IMR-90 (cell line): ENCODE measurements around the gene ESRRG. TPM values are rescaled to one million over a fixed set of nuclear protein-coding genes. Genes with fewer than 3 reads are reported as not detected.

Experiments
- ATAC-seq: fragments of 200-7000 bp; cut with Tn5 transposase; 2 replicates; pipeline ENCODE4 v1.9.1; 2020; ENCODE audit warnings: low read depth, mild to moderate bottlenecking, moderate library complexity
- BruUV-seq: library from RNA; stranded (reverse); fragments of 400-500 nt; replicated peaks from 2 replicates; lab custom pipeline; 2021; lab: Mats Ljungman, UMichigan
- CTCF ChIA-PET: fragments of 300-600 bp; formaldehyde crosslinking; extraction: SDS; loops from one replicate; lab custom pipeline; 2021; ENCODE audit warnings: antibody characterized with exemption; lab: Yijun Ruan, JAX
- POLR2A ChIA-PET: fragments of 300-600 bp; sonication (Branson Sonifier 250); formaldehyde crosslinking; loops from one replicate; lab custom pipeline; 2022; ENCODE audit warnings: antibody characterized with exemption; ENCODE audit not compliant: unreplicated experiment; lab: Charles Lee
- DNase-seq: peaks from one replicate; pipeline ENCODE4 v3.0.0; 2013
- H2AFZ ChIP-seq: replicated peaks from 2 replicates; pipeline ENCODE3; 2013; ENCODE audit warnings: low read length, mild to moderate bottlenecking; ENCODE audit not compliant: poor library complexity
- H2AK5ac ChIP-seq: 2 replicates; pipeline ENCODE4 v1.6.1; 2013; ENCODE audit warnings: low read depth, low read length, inconsistent platforms
- H2AK9ac ChIP-seq: replicated peaks from 2 replicates; pipeline ENCODE3; 2013; ENCODE audit warnings: mild to moderate bottlenecking, low read depth, low read length, moderate library complexity; ENCODE audit not compliant: poor library complexity
- H2BK120ac ChIP-seq: 2 replicates; pipeline ENCODE4 v1.6.1; 2013; ENCODE audit warnings: low read depth, low read length, inconsistent platforms
- H2BK15ac ChIP-seq: 3 replicates; pipeline ENCODE4 v1.6.1; 2013; ENCODE audit warnings: low read depth, low read length, inconsistent platforms
- H2BK20ac ChIP-seq: 2 replicates; pipeline ENCODE4 v1.6.1; 2013; ENCODE audit warnings: low read depth, mild to moderate bottlenecking, inconsistent platforms, low read length, moderate library complexity
- H2BK5ac ChIP-seq: 2 replicates; pipeline ENCODE4 v1.6.1; 2013; ENCODE audit warnings: mild to moderate bottlenecking, low read depth, low read length, inconsistent platforms; ENCODE audit not compliant: poor library complexity, severe bottlenecking
- H3K14ac ChIP-seq: replicated peaks from 2 replicates; pipeline ENCODE4 v1.6.1; 2013; ENCODE audit warnings: low read depth, low read length, inconsistent platforms
- H3K18ac ChIP-seq: 2 replicates; pipeline ENCODE4 v1.6.1; 2013; ENCODE audit warnings: low read depth, low read length, control low read depth
- H3K23ac ChIP-seq: 2 replicates; pipeline ENCODE4 v1.6.1; 2013; ENCODE audit warnings: low read depth, low read length, inconsistent platforms
- H3K27ac ChIP-seq: 2 replicates; pipeline ENCODE4 v1.5.1; 2013; ENCODE audit warnings: mild to moderate bottlenecking, control low read depth, low read length; ENCODE audit not compliant: insufficient read depth
- H3K27me3 ChIP-seq: 2 replicates; pipeline ENCODE4 v1.6.1; 2013; ENCODE audit warnings: low read length; ENCODE audit not compliant: control insufficient read depth, insufficient read depth
- H3K36me3 ChIP-seq: 2 replicates; pipeline ENCODE4 v1.6.1; 2013; ENCODE audit warnings: low read length, mixed read lengths; ENCODE audit not compliant: control insufficient read depth, insufficient read depth
- H3K4ac ChIP-seq: 2 replicates; pipeline ENCODE4 v1.6.1; 2013; ENCODE audit warnings: low read depth, low read length, inconsistent platforms
- H3K4me1 ChIP-seq: 2 replicates; pipeline ENCODE4 v1.6.1; 2013; ENCODE audit warnings: low read length, mixed read lengths; ENCODE audit not compliant: control insufficient read depth, insufficient read depth
- H3K4me2 ChIP-seq: 2 replicates; pipeline ENCODE4 v1.6.1; 2013; ENCODE audit warnings: low read depth, mild to moderate bottlenecking, control low read depth, low read length, moderate library complexity
- H3K4me3 ChIP-seq: 2 replicates; pipeline ENCODE4 v1.5.1; 2013; ENCODE audit warnings: low read depth, mild to moderate bottlenecking, control low read depth, low read length, moderate library complexity; ENCODE audit not compliant: insufficient read depth
- H3K56ac ChIP-seq: 2 replicates; pipeline ENCODE4 v1.6.1; 2013; ENCODE audit warnings: low read length, inconsistent platforms; ENCODE audit not compliant: insufficient read depth; ENCODE audit errors: extremely low read depth
- H3K79me1 ChIP-seq, 2 experiments: 2 replicates each; pipeline ENCODE4 v1.6.1; 2013; ENCODE audit warnings: low read length in 2 of 2, inconsistent platforms in 1 of 2, low read depth in 1 of 2
- H3K9ac ChIP-seq: 2 replicates; pipeline ENCODE4 v1.6.1; 2013; ENCODE audit warnings: low read depth, low read length, control low read depth
- H3K9me1 ChIP-seq: 2 replicates; pipeline ENCODE4 v1.6.1; 2013; ENCODE audit warnings: low read length, inconsistent platforms; ENCODE audit not compliant: insufficient read depth
- H3K9me3 ChIP-seq: 2 replicates; pipeline ENCODE4 v1.6.1; 2013; ENCODE audit warnings: low read length; ENCODE audit not compliant: control insufficient read depth, insufficient read depth
- H4K20me1 ChIP-seq: 2 replicates; pipeline ENCODE4 v1.6.1; 2013; ENCODE audit warnings: low read length, inconsistent platforms; ENCODE audit not compliant: insufficient read depth
- H4K5ac ChIP-seq: 2 replicates; pipeline ENCODE4 v1.6.1; 2013; ENCODE audit warnings: mild to moderate bottlenecking, low read depth, low read length, control low read depth
- H4K8ac ChIP-seq, 2 experiments: 2 replicates each; pipeline ENCODE4 v1.6.1; 2013; ENCODE audit warnings: low read depth in 2 of 2, low read length in 2 of 2, control low read depth in 1 of 2, inconsistent platforms in 1 of 2
- H4K91ac ChIP-seq: 2 replicates; pipeline ENCODE4 v1.6.1; 2013; ENCODE audit warnings: low read depth, low read length, inconsistent platforms; ENCODE audit not compliant: insufficient read depth
- BHLHE40 ChIP-seq: fragments of 150-350 bp; IDR thresholded peaks from 2 replicates; pipeline ENCODE4 v1.6.1; 2016; ENCODE audit warnings: mild to moderate bottlenecking, low read depth, low read length
- CEBPB ChIP-seq: IDR thresholded peaks from 2 replicates; pipeline ENCODE4 v1.6.1; 2012; ENCODE audit warnings: low read depth, low read length, improper control_type of control experiment
- CHD1 ChIP-seq: IDR thresholded peaks from 2 replicates; pipeline ENCODE4 v1.6.1; 2012; ENCODE audit warnings: low read depth, low read length, improper control_type of control experiment
- FOS ChIP-seq: fragments of 150-350 bp; IDR thresholded peaks from 2 replicates; pipeline ENCODE4 v1.6.1; 2016; ENCODE audit warnings: low read depth, low read length
- MAFK ChIP-seq: IDR thresholded peaks from 2 replicates; pipeline ENCODE4 v1.6.1; 2012; ENCODE audit warnings: low read depth, low read length, improper control_type of control experiment
- MAZ ChIP-seq: IDR thresholded peaks from 2 replicates; pipeline ENCODE4 v1.6.1; 2012; ENCODE audit warnings: low read depth, mild to moderate bottlenecking, low read length, improper control_type of control experiment, moderate library complexity, borderline replicate concordance
- MXI1 ChIP-seq: IDR thresholded peaks from 2 replicates; pipeline ENCODE4 v1.6.1; 2012; ENCODE audit warnings: low read depth, mild to moderate bottlenecking, low read length, moderate library complexity, borderline replicate concordance
- NFE2L2 ChIP-seq: fragments of 150-350 bp; IDR thresholded peaks from 2 replicates; pipeline ENCODE4 v1.6.1; 2016; ENCODE audit warnings: low read depth, mild to moderate bottlenecking, low read length
- POLR2A ChIP-seq: IDR thresholded peaks from 2 replicates; pipeline ENCODE4 v1.6.1; 2012; ENCODE audit warnings: mild to moderate bottlenecking, low read depth, low read length
- RAD21 ChIP-seq: IDR thresholded peaks from 2 replicates; pipeline ENCODE4 v1.6.1; 2012; ENCODE audit warnings: low read length, improper control_type of control experiment
- RCOR1 ChIP-seq: IDR thresholded peaks from 2 replicates; pipeline ENCODE4 v1.6.1; 2012; ENCODE audit warnings: mild to moderate bottlenecking, low read length, improper control_type of control experiment; ENCODE audit not compliant: insufficient replicate concordance
- RFX5 ChIP-seq: IDR thresholded peaks from 2 replicates; pipeline ENCODE4 v1.8.0; 2012; ENCODE audit warnings: low read depth, mild to moderate bottlenecking, low read length, moderate library complexity
- SMC3 ChIP-seq: fragments of 150-350 bp; IDR thresholded peaks from 2 replicates; pipeline ENCODE4 v1.6.1; 2016; ENCODE audit warnings: low read depth, mild to moderate bottlenecking, antibody characterized with exemption, low read length, moderate library complexity
- WGBS, 2 experiments: methylation state at CpG; one replicate each; pipeline versions ENCODE4 v1.1.5 to v1.1.7; 2013; ENCODE audit warnings: missing lambda C conversion rate in 2 of 2; ENCODE audit not compliant: insufficient read length in 1 of 2; ENCODE audit errors: extremely low coverage in 2 of 2; 5-methylcytosine and 5-hydroxymethylcytosine counted together
- dilution Hi-C: fragments of 300-500 bp; cut with HindIII; formaldehyde crosslinking; loops from one replicate; pipeline ENCODE4 v1.14.3; 2018; ENCODE audit warnings: low sequenced_read_pairs; ENCODE audit not compliant: unreplicated experiment
- in situ Hi-C: fragments of 300-500 bp; cut with MboI; formaldehyde crosslinking; loops from 3 replicates; pipeline ENCODE4 v1.14.3; 2019; ENCODE audit warnings: low sequenced_read_pairs, inconsistent platforms, mixed read lengths
- intact Hi-C: fragments of 100-400 bp; cut with micrococcal nuclease; formaldehyde crosslinking; loops from 2 replicates; pipeline ENCODE4 v1.10.0; 2022
- polyA plus RNA-seq, 3 experiments: library from polyadenylated mRNA; depleted of rRNA; stranded (reverse); fragments of >200 nt; gene quantifications; 2 replicates each; pipeline ENCODE4 v1.2.3, GENCODE V29; 2012; ENCODE audit warnings: low replicate concordance in 1 of 3
- total RNA-seq: library from RNA; depleted of rRNA; stranded (reverse); fragments of >200 nt; gene quantifications from 2 replicates; pipeline ENCODE4 v1.2.3, GENCODE V29; 2012
- TF ChIP-seq, protein P1 (sequence below): conservative IDR thresholded peaks from 2 replicates; pipeline ENCODE4 v1.5.1; 2012; ENCODE audit warnings: mild to moderate bottlenecking, low read depth, low read length, improper control_type of control experiment
- TF ChIP-seq, protein P2 (sequence below): fragments of 150-350 bp; IDR thresholded peaks from 2 replicates; pipeline ENCODE4 v1.6.1; 2016; ENCODE audit warnings: low read depth, mild to moderate bottlenecking, low read length, moderate library complexity, borderline replicate concordance
- TF ChIP-seq, protein P3 (sequence below): fragments of 150-350 bp; IDR thresholded peaks from 2 replicates; pipeline ENCODE4 v1.6.1; 2017; ENCODE audit warnings: mild to moderate bottlenecking, antibody characterized with exemption, low read length, low read depth

The ESRRG gene
- total and polyA plus RNA-seq, 2 of the 4 experiments (the other 2 are of a cell fraction), result 0.17 to 0.54 TPM

DNA sequence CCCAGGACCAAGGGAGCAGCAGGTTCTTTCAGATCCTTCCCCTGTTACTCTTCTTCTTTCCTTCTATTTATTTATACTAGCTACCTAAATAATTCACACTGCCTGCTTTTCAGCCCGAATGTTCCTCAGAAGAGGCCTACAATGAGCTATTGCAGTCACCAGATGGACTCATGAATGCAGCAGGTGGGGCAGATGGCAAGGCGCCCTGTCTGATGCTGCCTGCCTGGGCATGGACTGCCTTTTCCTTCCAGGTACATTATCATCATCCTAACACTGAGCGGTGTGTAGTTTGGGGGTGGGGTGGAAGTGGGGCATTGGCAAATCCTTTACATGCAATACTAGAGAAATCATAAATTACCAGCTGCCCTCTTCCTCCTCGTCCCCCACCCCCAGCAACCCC lies 17.6 kb downstream of the ESRRG start:
- peak overlapping the region; percentile 46; the same call in 1 of the 2 replicates for H2AK5ac ChIP-seq
- BruUV-seq, result no TSS peak
- no peak overlapping the region for H2BK20ac ChIP-seq
- no peaks in the 10 kb centered on the region for H3K9me3 ChIP-seq
- POLR2A ChIA-PET, result no interaction called here
- CTCF ChIA-PET, result interaction anchor here (1.1 kb wide), 2 partner anchors 15 to 44 kb away, joined by 3 read pairs; no protein-coding TSS in a partner anchor
- no peak overlapping the region for H3K27ac ChIP-seq
- H3K4ac ChIP-seq, result no peak overlapping the region
- no peaks in the 10 kb centered on the region for H3K36me3 ChIP-seq
- H3K27me3 ChIP-seq, result no peaks in the 10 kb centered on the region
- H3K9ac ChIP-seq, result no peak overlapping the region
- WGBS, 2 experiments, result 60% methylated on average over 1 of the region's 4 CpGs; no CpG with 5 or more reads in 1 of the 2 experiments
- TF ChIP-seq MAZ, result no peak
- TF ChIP-seq MAFK, result no peak
- TF ChIP-seq SMC3, result no peak
- no peak for TF ChIP-seq MXI1
- TF ChIP-seq, protein P1, sequence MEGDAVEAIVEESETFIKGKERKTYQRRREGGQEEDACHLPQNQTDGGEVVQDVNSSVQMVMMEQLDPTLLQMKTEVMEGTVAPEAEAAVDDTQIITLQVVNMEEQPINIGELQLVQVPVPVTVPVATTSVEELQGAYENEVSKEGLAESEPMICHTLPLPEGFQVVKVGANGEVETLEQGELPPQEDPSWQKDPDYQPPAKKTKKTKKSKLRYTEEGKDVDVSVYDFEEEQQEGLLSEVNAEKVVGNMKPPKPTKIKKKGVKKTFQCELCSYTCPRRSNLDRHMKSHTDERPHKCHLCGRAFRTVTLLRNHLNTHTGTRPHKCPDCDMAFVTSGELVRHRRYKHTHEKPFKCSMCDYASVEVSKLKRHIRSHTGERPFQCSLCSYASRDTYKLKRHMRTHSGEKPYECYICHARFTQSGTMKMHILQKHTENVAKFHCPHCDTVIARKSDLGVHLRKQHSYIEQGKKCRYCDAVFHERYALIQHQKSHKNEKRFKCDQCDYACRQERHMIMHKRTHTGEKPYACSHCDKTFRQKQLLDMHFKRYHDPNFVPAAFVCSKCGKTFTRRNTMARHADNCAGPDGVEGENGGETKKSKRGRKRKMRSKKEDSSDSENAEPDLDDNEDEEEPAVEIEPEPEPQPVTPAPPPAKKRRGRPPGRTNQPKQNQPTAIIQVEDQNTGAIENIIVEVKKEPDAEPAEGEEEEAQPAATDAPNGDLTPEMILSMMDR, result no peak
- TF ChIP-seq POLR2A, result no peak
- no peak for TF ChIP-seq FOS
- no peak for TF ChIP-seq CEBPB
- TF ChIP-seq RAD21, result no peak
- TF ChIP-seq RCOR1, result no peak
- TF ChIP-seq BHLHE40, result no peak
- TF ChIP-seq, protein P2, sequence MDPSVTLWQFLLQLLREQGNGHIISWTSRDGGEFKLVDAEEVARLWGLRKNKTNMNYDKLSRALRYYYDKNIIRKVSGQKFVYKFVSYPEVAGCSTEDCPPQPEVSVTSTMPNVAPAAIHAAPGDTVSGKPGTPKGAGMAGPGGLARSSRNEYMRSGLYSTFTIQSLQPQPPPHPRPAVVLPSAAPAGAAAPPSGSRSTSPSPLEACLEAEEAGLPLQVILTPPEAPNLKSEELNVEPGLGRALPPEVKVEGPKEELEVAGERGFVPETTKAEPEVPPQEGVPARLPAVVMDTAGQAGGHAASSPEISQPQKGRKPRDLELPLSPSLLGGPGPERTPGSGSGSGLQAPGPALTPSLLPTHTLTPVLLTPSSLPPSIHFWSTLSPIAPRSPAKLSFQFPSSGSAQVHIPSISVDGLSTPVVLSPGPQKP, result no peak
- TF ChIP-seq, protein P3, sequence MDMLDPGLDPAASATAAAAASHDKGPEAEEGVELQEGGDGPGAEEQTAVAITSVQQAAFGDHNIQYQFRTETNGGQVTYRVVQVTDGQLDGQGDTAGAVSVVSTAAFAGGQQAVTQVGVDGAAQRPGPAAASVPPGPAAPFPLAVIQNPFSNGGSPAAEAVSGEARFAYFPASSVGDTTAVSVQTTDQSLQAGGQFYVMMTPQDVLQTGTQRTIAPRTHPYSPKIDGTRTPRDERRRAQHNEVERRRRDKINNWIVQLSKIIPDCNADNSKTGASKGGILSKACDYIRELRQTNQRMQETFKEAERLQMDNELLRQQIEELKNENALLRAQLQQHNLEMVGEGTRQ, result no peak
- no peak for TF ChIP-seq RFX5
- no peak for TF ChIP-seq CHD1
- TF ChIP-seq NFE2L2, result no peak
- in situ Hi-C loops, result no loop called here
- H4K8ac ChIP-seq, result no peak overlapping the region; a peak in 1 of 4 replicates
- H4K5ac ChIP-seq, result no peak overlapping the region
- peaks cover 3% of the 10 kb centered on the region for H3K9me1 ChIP-seq
- no peak for DNase-seq
- H3K4me3 ChIP-seq, result no peak overlapping the region
- dilution Hi-C loops, result no loop called here
- ATAC-seq, result no peak
- no peak overlapping the region for H2BK5ac ChIP-seq
- no peak overlapping the region for H3K56ac ChIP-seq
- no peak overlapping the region for H2BK15ac ChIP-seq
- no peaks in the 10 kb centered on the region for H3K79me1 ChIP-seq
- H2AK9ac ChIP-seq, result no peak overlapping the region
- no peaks in the 10 kb centered on the region for H4K20me1 ChIP-seq
- no peak overlapping the region for H2BK120ac ChIP-seq
- H3K4me1 ChIP-seq, result peaks cover 4% of the 10 kb centered on the region; the same call in 1 of the 2 replicates
- intact Hi-C loops, result no loop called here
- no peak overlapping the region; the same call in 1 of the 2 replicates for H3K23ac ChIP-seq
- H2AFZ ChIP-seq, result no peak overlapping the region
- no peak overlapping the region for H3K18ac ChIP-seq
- H3K14ac ChIP-seq, result no peak overlapping the region
- no peak overlapping the region for H4K91ac ChIP-seq
- H3K4me2 ChIP-seq, result no peak overlapping the region
